Type B pancreatic cell (in vitro differentiated cells): ENCODE results near the gene TMEM63A. TPM values are rescaled to one million over a fixed set of nuclear protein-coding genes. Genes with fewer than 3 reads are reported as not detected.

ENCODE experiments used
- DNase-seq: peaks from one replicate; pipeline ENCODE4 v3.0.0; 2021; ENCODE audit warnings: mixed read lengths; ENCODE audit not compliant: unreplicated experiment; ENCODE audit errors: extremely low spot score
- H3K27ac Mint-ChIP-seq: 2 replicates; pipeline ENCODE4 v1.8.0; 2021; ENCODE audit warnings: mild to moderate bottlenecking, mixed read lengths
- H3K27me3 Mint-ChIP-seq: 2 replicates; pipeline ENCODE4 v1.8.0; 2021; ENCODE audit warnings: mixed read lengths
- H3K36me3 Mint-ChIP-seq: 2 replicates; pipeline ENCODE4 v1.8.0; 2021; ENCODE audit warnings: mixed read lengths
- H3K4me1 Mint-ChIP-seq: one replicate; pipeline ENCODE4 v1.8.0; 2021; ENCODE audit warnings: mixed read lengths; ENCODE audit not compliant: unreplicated experiment
- H3K4me3 Mint-ChIP-seq: 2 replicates; pipeline ENCODE4 v1.8.0; 2021; ENCODE audit warnings: mild to moderate bottlenecking, mixed read lengths
- H3K9me3 Mint-ChIP-seq: 2 replicates; pipeline ENCODE4 v1.8.0; 2021; ENCODE audit warnings: mixed read lengths
- CTCF ChIP-seq: fragments of 200-600 bp; sonication (generic); conservative IDR thresholded peaks from 2 replicates; pipeline ENCODE4 v1.5.0; 2021; ENCODE audit warnings: antibody characterized with exemption, mild to moderate bottlenecking
- total RNA-seq: library from RNA; stranded (reverse); gene quantifications from 2 replicates; pipeline ENCODE4 v1.2.1, GENCODE V29; 2021; ENCODE audit warnings: low replicate concordance

The TMEM63A gene
- total RNA-seq, 1 donor from 2014 or later, result 63.3 TPM

- H3K27ac Mint-ChIP-seq, result no peak overlapping the region
- no peaks in the 10 kb centered on the region for H3K36me3 Mint-ChIP-seq
- TF ChIP-seq CTCF, result no peak
Measured at GRCh38 chr1:225896494-225896893, 14.3 kb upstream of the TMEM63A start.

GRCh38 chr1:225892307-225892706, 10.1 kb upstream of the TMEM63A start:
- peaks cover 15% of the 10 kb centered on the region for H3K4me1 Mint-ChIP-seq
- H3K36me3 Mint-ChIP-seq, result no peaks in the 10 kb centered on the region

More at GRCh38 chr1:225896494-225896893, 14.3 kb upstream of the TMEM63A start:
- Mint-ChIP-seq H3K9me3 (no peaks in the 10 kb centered on the region), H3K27me3 (no peaks in the 10 kb centered on the region), H3K4me1 (peaks cover 10% of the 10 kb centered on the region), H3K4me3 (no peak overlapping the region)
- no peak for DNase-seq

GRCh38 chr1:225891229-225891972, 9.2 kb upstream of the TMEM63A start:
- Mint-ChIP-seq H3K9me3 (no peaks in the 10 kb centered on the region), H3K36me3 (no peaks in the 10 kb centered on the region), H3K4me3 (no peak overlapping the region), H3K27ac (no peak overlapping the region), H3K27me3 (peaks cover 9% of the 10 kb centered on the region), H3K4me1 (peaks cover 11% of the 10 kb centered on the region)
- no peak for DNase-seq
- TF ChIP-seq CTCF, result no peak

More at GRCh38 chr1:225892307-225892706, 10.1 kb upstream of the TMEM63A start:
- Mint-ChIP-seq H3K27ac (no peak overlapping the region), H3K4me3 (no peak overlapping the region), H3K9me3 (no peaks in the 10 kb centered on the region), H3K27me3 (peaks cover 4% of the 10 kb centered on the region)
- no peak for DNase-seq
- no peak for TF ChIP-seq CTCF

- no peaks in the 10 kb centered on the region for H3K9me3 Mint-ChIP-seq
- H3K27ac Mint-ChIP-seq, result no peak overlapping the region
- no peak for TF ChIP-seq CTCF
- no peaks in the 10 kb centered on the region for H3K36me3 Mint-ChIP-seq
- no peak overlapping the region for H3K4me3 Mint-ChIP-seq
- DNase-seq, result no peak
- peaks cover 12% of the 10 kb centered on the region for H3K27me3 Mint-ChIP-seq
- peaks cover 11% of the 10 kb centered on the region for H3K4me1 Mint-ChIP-seq
Measured at GRCh38 chr1:225890346-225891228, 8.4 kb upstream of the TMEM63A start.

- DNase-seq, result no peak
- H3K4me1 Mint-ChIP-seq, result peaks cover 11% of the 10 kb centered on the region
- H3K4me3 Mint-ChIP-seq, result no peak overlapping the region
- TF ChIP-seq CTCF, result no peak
- H3K36me3 Mint-ChIP-seq, result no peaks in the 10 kb centered on the region
- H3K27me3 Mint-ChIP-seq, result peaks cover 12% of the 10 kb centered on the region
- no peaks in the 10 kb centered on the region for H3K9me3 Mint-ChIP-seq
- no peak overlapping the region for H3K27ac Mint-ChIP-seq
Measured at GRCh38 chr1:225889743-225890142, 7.6 kb upstream of the TMEM63A start.
